KBM-7 (cell line): ENCODE measurements around the gene INS.
"Not testable (repeated sequence)": the region's sequence is repeated elsewhere in the genome, so short reads cannot be mapped to it uniquely, and the experiment has no call there.

Experiments used
- DNase-seq: peaks from one replicate; pipeline ENCODE4 v3.0.0-alpha.2; 2015
- in situ Hi-C: fragments of 300-500 bp; cut with MboI; formaldehyde crosslinking; loops from 2 replicates; pipeline ENCODE4 v1.14.3; 2020; ENCODE audit warnings: low sequenced_read_pairs, low pct_unique_long_range_greater_than_20kb, mixed read lengths

INS gene

GRCh38 chr11:2199466-2200341 lies 38.7 kb upstream of the INS start:
- no peak for DNase-seq
- in situ Hi-C loops = loop anchor here (10.0 to 25.0 kb wide), 2 partner anchors 215 to 338 kb away; no protein-coding TSS in a partner anchor

- in situ Hi-C loops = loop anchor here (10.0 to 25.0 kb wide), 2 partner anchors 216 to 339 kb away; no protein-coding TSS in a partner anchor
- DNase-seq = no peak
These were observed 37.8 kb upstream of the INS start for GRCh38 chr11:2198621-2199365.

GRCh38 chr11:2197771-2198520 lies 36.9 kb upstream of the INS start:
- DNase-seq = no peak
- in situ Hi-C loops = loop anchor here (10.0 to 25.0 kb wide), 2 partner anchors 217 to 339 kb away; no protein-coding TSS in a partner anchor

GRCh38 chr11:2196970-2197770 lies 36.2 kb upstream of the INS start:
- peak; percentile 83 for DNase-seq
- in situ Hi-C loops = loop anchor here (10.0 to 25.0 kb wide), 2 partner anchors 218 to 340 kb away; no protein-coding TSS in a partner anchor

GRCh38 chr11:2195756-2196088 lies 34.7 kb upstream of the INS start:
- in situ Hi-C loops = loop anchor here (10.0 to 25.0 kb wide), 2 partner anchors 219 to 342 kb away; no protein-coding TSS in a partner anchor
- no peak for DNase-seq

GRCh38 chr11:2194877-2195755 lies 34.1 kb upstream of the INS start:
- peak; percentile 54 for DNase-seq
- in situ Hi-C loops = loop anchor here (10.0 to 25.0 kb wide), 2 partner anchors 220 to 342 kb away; no protein-coding TSS in a partner anchor

GRCh38 chr11:2193888-2194595 lies 33.0 kb upstream of the INS start:
- in situ Hi-C loops = loop anchor here (10.0 to 25.0 kb wide), 2 partner anchors 221 to 343 kb away; no protein-coding TSS in a partner anchor
- DNase-seq = not testable (repeated sequence)

GRCh38 chr11:2193099-2193887 lies 32.3 kb upstream of the INS start:
- in situ Hi-C loops = loop anchor here (10.0 to 25.0 kb wide), 2 partner anchors 222 to 344 kb away; no protein-coding TSS in a partner anchor
- DNase-seq = no peak

GRCh38 chr11:2192435-2192834 lies 31.4 kb upstream of the INS start:
- in situ Hi-C loops = loop anchor here (10.0 to 25.0 kb wide), 2 partner anchors 222 to 345 kb away; no protein-coding TSS in a partner anchor
- no peak for DNase-seq

GRCh38 chr11:2191883-2192282 lies 30.9 kb upstream of the INS start:
- in situ Hi-C loops = loop anchor here (10.0 to 25.0 kb wide), 2 partner anchors 223 to 345 kb away; no protein-coding TSS in a partner anchor
- DNase-seq = no peak

- peak; percentile 64 for DNase-seq
- in situ Hi-C loops = loop anchor here (10.0 to 25.0 kb wide), 2 partner anchors 224 to 346 kb away; no protein-coding TSS in a partner anchor
These were observed 29.9 kb upstream of the INS start for GRCh38 chr11:2190657-2191471.

- in situ Hi-C loops = loop anchor here (10.0 to 25.0 kb wide), 2 partner anchors 225 to 347 kb away; no protein-coding TSS in a partner anchor
- DNase-seq = no peak
These were observed 29.1 kb upstream of the INS start for GRCh38 chr11:2189938-2190656.

- in situ Hi-C loops = loop anchor here (25.0 kb wide), 1 partner anchor 349 kb away; no protein-coding TSS in a partner anchor
- no peak for DNase-seq
These were observed 27.7 kb upstream of the INS start for GRCh38 chr11:2188745-2189144.

- in situ Hi-C loops = loop anchor here (25.0 kb wide), 1 partner anchor 350 kb away; no protein-coding TSS in a partner anchor
- no peak for DNase-seq
These were observed 26.3 kb upstream of the INS start for GRCh38 chr11:2187280-2187707.
